SHP77 (cell line): ENCODE data around the gene CASQ2.

Experiments
- DNase-seq, 2 experiments: peaks; one replicate each; lab custom pipeline; 2025; lab: John Stamatoyannopoulos, UW

CASQ2 gene

DNA sequence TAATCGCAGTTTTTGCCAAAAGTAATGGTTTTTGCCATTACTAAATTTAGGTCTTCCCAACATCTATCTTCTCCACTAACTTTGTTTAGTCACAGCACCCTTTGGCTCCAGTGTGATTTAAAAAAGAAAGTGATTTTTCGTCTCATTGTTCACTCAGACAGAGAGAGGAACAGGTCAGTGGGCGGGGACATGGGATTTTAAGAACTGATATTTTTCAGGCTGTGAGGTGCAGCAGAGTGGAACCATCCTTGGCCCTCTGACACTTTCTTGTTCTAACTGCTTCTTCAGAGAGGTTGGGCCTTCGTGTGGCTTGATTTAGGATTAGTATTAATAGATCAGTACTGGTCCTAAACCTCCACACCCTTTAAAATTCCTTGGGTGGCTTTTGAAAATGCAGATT, 38.8 kb downstream of the CASQ2 start:
- no peak for DNase-seq

GRCh38 chr1:115728341-115728740, 40.2 kb downstream of the CASQ2 start:
- DNase-seq, result no peak

- no peak for DNase-seq
Observed at GRCh38 chr1:115727706-115728249, 40.7 kb downstream of the CASQ2 start.

GRCh38 chr1:115726570-115726969, 41.9 kb downstream of the CASQ2 start:
- DNase-seq, result no peak

GRCh38 chr1:115726161-115726560, 42.4 kb downstream of the CASQ2 start:
- no peak for DNase-seq

DNA sequence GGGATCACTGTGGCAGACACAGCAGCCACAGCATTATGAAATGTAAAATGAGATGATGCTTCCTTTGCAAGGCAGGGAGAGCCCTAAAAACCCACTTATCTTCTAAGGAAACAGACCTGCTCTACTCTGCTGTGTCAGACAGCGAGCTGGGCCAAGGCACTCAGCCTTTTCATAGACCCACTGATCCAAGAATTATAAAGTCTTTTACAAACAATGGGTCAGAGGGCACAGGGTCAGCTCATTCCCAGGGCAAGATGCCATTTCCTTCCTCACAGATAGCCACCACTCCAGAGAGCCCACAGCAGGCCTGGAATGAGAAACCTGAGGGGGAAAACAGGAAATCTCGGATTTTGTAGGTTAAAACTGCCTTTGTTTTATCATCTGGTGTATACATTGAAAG, 42.9 kb downstream of the CASQ2 start:
- DNase-seq, result no peak

- no peak for DNase-seq
Observed at GRCh38 chr1:115723756-115724155, 44.8 kb downstream of the CASQ2 start.

DNA sequence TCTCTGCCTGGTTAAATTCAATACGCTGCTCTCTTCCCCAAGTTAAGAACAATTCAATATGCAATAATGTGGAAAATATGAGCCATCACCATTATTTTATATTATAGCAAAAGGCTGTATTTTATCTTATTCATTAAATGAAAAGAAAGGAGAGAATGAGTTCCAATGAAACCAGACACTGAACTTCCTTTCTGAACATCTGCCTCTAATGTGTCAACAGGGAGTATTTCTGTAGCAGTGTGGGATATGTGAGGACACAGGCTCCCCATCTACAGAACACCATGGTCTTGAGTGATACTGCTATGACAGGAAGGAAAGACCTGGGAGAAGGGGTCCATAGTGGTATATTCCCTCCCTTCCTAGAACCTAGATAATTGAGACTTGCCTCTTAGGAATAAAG, 46.3 kb downstream of the CASQ2 start:
- no peak for DNase-seq

- no peak for DNase-seq
Observed at GRCh38 chr1:115719285-115719684, 49.2 kb downstream of the CASQ2 start.

DNA sequence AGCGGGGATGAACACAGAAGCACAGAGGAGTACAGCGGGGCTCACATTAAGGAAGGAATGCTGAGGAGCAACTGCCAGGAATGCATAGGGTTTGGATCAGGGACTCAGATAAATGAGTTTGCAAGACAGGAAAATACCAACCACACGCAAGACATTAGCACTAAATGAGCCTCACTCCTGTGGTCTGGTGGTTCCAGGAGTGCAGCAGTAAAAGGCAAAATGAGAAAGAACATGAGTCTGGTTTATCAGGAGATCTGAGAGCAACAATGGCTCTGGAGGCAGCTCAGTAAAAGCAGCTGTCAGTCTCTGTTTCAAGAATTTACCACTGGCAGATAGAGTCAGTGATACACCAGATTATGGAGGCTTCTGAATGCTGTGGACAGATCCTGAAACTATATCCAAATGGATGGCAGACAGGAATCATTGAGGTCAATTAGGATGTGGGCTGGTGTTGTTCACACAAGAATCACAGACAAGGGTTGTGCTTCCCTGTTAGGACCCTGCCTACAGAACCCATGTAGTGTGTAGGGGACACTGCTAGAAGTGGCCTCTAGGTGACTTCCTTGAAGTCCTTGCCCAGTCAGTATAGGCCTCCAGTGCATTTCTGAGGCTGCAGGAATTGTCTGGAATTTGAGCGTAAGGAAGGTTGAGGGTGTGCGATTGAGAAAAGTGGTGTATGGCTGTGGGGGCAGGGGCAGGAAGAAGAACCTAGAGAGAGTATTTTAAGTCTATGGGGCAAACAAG, 50.3 kb downstream of the CASQ2 start:
- DNase-seq, result no peak

DNA sequence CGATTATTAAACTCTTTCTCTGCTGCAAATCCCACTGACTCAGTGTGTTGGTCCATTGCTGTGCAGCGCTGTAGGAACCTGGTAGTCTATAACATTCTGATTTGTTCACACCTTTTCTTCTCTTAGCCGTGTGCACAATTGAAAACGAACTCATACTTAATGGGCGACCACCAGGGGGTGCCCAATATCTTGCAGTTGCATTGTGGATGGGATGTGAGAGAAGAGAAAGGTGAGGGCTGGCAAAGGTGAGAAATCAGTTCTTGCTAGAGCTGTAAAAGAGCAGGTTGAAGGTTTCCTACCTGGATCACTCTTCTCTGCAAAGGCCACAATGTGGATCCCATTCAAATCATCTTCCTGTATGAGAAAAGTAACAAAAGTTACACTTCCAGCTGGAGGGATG, 51.0 kb downstream of the CASQ2 start:
- peak in 1 of 2 experiments; percentile 3 for DNase-seq

- DNase-seq, result no peak
Observed at GRCh38 chr1:115714572-115715141, 53.9 kb downstream of the CASQ2 start.

DNA sequence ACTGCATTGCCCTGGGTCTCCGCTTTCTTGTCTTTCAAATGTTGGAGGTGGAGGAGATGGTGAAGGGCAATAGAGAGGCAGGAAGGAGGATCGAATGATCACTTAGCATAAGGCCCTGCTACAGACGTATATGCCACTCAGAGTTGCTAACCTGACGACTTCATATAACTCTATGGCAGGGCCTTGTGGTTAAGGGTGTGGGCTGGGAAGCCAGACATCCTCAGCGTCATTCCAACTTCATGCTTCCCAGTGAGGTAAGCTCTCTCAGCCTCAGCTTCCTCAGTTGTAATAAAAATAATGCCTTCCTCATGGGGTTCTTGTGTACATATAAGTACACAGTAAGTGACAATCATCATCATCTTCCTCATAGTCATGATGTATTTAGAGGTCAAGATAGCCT, 54.6 kb downstream of the CASQ2 start:
- no peak for DNase-seq

DNA sequence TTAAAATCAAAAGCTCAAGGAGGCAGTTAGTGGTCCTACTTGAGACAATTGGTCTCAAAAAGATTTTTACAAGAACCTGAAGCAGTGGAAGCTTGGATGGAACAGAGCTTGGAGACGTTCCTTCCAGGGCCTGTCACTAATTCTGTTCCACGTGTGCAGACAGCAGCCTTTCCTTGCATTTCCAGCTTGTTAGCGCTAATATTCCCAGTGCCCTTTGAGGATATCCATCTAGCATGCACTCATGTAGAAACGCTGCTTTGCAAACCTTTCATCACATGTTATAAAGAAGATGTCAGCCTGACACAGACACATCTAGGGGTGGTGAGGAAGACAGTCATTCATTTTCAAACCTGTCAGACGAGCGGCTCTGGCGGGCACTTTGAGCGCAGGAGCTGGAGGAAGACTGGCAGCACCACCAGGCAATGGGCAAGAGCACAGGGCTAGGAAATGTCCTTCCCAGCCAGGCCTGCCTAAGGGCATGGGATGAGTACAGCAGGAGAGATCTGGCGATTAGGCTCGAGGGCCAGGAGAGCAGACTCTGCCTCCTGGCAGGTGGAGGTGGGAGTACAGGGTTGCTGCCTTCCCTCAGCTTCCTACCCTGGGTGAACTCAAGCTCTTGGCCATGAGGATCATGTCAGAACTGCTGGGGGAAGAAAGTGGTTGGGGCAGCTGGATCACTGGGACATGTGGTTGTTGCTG, 55.5 kb downstream of the CASQ2 start:
- no peak for DNase-seq

GRCh38 chr1:115710859-115711624, 57.5 kb downstream of the CASQ2 start:
- DNase-seq, result no peak

- DNase-seq, result peak; percentile 3 to 48
Observed at GRCh38 chr1:115706587-115707425, 61.7 kb downstream of the CASQ2 start.

GRCh38 chr1:115705963-115706362, 62.6 kb downstream of the CASQ2 start:
- no peak for DNase-seq

DNA sequence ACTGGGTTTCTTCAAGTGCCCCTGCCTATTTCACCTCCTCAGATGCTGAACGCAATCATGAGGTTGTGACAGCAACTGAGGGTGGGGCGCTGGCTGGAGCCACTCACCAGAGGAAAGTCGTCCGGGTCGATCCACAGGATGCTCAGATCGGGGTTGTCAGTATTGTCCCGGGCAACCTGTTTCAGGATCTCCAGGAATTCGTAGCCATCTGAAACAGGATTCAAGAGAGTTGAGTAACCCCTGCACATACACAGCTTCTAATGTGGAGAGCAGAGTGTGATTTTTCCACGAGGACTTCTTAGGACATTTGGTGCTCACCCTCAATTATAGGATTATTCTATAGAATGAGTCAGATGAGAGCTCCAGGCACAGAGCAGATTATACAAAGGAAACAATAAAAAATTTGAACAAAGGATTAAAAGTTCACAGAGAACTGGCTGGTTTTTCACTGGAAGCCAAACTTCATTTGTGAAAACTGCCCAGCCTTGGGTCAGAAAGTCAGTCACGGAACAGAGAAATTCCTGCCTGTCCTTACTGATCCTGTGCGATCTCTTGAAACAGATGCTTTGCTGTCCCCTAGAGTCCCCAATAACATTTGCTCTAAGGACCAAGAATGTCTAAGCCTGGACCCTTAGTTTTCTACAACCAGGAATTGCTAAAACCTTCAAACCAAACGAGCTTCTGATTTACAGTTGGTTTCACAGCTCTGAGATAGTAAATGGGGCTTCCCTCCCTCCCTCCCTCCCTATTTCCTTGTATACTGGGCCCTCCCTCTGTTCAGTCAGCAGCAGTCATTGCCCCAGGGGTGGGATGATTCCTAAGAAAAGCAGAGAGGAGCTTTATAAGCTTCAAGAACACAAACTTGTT, 63.2 kb downstream of the CASQ2 start:
- no peak for DNase-seq

- no peak for DNase-seq
Observed at GRCh38 chr1:115702959-115703358, 65.6 kb downstream of the CASQ2 start.

DNA sequence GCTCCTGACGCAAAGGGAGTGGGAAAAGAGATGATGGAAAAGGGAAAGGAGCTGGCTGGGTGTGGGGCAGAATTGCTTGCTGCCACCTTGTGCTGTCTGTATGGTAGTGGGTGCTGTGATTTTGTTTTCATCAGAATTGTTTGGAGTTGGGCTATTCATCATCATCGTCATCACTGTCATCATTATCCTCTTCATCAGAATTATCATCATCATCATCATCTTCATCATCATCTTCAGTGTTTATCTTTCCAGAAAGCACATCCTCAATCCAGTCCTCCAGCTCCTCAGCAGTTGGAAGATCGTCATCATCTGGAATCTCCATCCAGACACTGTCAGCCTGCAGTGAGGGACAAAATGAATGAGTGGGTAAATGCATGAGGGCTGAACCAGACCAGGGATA, 67.4 kb downstream of the CASQ2 start:
- DNase-seq, result no peak
